Right renal cortex interstitium (tissue), 3 donors: Measurements from ENCODE around the gene DNAJC27. TPM values are rescaled to one million over a fixed set of nuclear protein-coding genes. Genes with fewer than 3 reads are reported as not detected.

ENCODE experiments used
- DNase-seq, 3 donors: peaks; one replicate each; pipeline ENCODE4 v3.0.0-alpha.2; 2013; ENCODE audit warnings: low read depth in 3 of 3, low spot score in 2 of 3
- polyA plus RNA-seq, 3 donors: library from polyadenylated mRNA; unstranded; fragments of 120-200 nt; gene quantifications; one replicate each; pipeline ENCODE4 v1.2.1, GENCODE V29; 2013; ENCODE audit not compliant: insufficient read length in 3 of 3

Gene DNAJC27
- polyA plus RNA-seq, 3 donors: 7.1 to 10.5 (median 10.0) TPM

- no peak for DNase-seq
These were observed 544 bp downstream of the DNAJC27 start for GRCh38 chr2:24971286-24971535.

GRCh38 chr2:24970483-24971285 lies 1.1 kb downstream of the DNAJC27 start:
- DNase-seq: peak; percentile 54 to 70 (median 62)

GRCh38 chr2:24969784-24970183 lies 2.0 kb downstream of the DNAJC27 start:
- DNase-seq: no peak

GRCh38 chr2:24961903-24962302 lies 9.9 kb downstream of the DNAJC27 start:
- DNase-seq: no peak

GRCh38 chr2:24959761-24960160 lies 12.0 kb downstream of the DNAJC27 start:
- DNase-seq: no peak

- no peak for DNase-seq
These were observed 13.3 kb downstream of the DNAJC27 start for GRCh38 chr2:24958411-24958935.

DNA sequence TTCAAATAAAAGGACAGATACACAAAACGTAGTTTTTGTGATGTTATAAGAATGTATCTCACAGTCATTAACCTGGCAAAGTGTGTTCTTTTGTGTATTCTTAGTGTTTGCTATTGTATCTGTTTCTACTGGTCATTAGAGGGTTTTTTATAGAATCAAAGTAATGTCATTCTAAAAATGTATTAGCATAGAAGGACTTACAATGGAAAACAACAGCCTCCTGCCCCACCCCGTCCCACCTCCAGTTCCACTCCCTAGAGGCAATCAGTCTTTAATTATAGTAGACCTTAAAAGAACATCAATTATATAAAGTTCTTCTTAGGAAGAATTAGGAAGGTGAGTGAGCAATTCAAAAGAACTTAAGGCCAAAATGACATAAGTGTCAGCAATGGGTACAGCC lies 13.8 kb downstream of the DNAJC27 start:
- no peak for DNase-seq

GRCh38 chr2:24957221-24957620 lies 14.5 kb downstream of the DNAJC27 start:
- no peak for DNase-seq

GRCh38 chr2:24955921-24956320 lies 15.8 kb downstream of the DNAJC27 start:
- no peak for DNase-seq

DNA sequence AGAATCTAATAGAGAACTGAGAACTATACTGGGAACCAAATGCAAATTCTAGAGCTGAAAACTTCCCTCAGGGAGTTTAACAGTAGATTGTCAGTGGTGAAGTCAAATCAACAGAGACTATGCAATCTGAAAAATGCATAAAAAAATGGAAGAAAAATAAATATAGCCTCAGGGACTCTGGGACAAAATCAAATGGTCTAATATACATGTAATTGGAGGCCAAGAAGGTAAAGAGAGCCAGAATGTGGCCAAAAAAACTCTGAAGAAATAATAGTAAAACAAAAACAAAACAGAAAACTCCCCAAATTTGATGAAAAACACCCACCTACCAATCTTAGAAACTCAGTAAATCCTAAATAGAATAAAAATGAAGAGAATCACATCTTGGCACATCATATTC lies 16.5 kb downstream of the DNAJC27 start:
- no peak for DNase-seq

GRCh38 chr2:24950102-24950501 lies 21.7 kb downstream of the DNAJC27 start:
- no peak for DNase-seq

DNA sequence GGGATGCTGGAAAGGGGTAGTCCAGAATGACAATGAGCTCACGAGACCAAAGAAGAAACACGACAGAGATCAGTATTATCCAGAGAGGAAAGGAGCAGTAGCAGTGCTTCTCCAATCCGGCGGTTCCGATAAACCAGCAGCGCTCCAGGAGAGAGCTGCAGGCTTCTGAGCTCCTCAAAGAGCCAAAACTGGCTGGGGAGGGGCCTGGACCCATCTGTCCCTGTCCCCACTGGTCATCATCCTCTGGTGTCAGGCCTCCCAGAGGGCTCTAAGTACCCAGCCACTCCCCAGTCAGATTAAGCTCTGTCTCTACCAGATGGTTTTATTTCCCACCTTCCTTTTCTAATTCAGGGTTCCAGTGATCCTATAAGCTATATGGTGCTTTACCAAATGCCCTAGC lies 23.2 kb downstream of the DNAJC27 start:
- no peak for DNase-seq

- DNase-seq: no peak
These were observed 24.1 kb downstream of the DNAJC27 start for GRCh38 chr2:24947561-24948157.

GRCh38 chr2:24945907-24946306 lies 25.8 kb downstream of the DNAJC27 start:
- DNase-seq: no peak

DNA sequence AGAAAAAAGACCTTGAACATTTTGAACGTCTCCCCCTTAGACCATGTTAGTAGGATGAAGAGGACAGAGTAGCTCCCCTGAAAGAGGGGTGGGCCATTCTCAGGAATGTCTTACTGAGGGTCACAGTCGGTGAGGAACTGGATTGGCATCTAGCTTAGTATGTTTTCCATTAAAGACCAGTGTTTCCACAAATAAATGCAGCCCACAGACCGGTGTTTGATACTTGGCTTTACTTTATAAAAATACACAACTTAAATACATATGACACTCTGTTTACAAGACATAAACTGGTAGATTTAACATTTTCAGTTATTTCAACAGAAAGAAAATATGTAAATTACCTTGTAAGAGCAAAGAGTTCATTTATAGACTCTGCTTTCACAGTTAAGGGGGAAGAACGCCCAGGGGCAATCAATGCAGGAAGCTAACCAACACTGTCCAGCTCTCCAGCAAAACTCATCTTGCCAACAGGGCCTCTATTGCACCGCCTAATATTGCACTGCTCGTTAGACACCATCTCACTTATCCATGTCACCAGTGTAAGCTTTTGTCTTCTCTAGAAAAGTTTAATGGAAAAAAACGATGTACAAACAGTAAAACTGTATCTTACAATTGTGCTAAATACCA lies 28.2 kb downstream of the DNAJC27 start:
- DNase-seq: no peak

DNA sequence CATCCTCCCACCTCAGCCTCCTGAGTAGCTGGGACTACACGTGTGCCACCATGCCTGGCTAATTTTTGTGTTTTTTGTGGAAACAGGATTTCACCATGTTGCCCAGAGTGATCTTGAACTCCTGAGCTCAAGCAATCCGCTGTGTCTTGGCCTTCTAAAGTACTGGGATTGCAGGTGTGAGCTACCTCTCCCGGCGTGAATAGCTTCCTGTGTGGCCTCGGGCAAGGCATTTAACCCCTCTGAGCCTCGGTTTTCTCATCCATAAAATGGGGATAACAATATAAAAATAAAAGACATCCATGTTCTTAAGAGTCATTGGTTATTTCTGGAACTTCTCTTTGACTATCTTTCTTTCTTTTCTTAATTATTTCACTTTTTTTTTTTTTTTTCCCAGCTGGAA lies 32.4 kb downstream of the DNAJC27 start:
- no peak for DNase-seq

- no peak for DNase-seq
These were observed 34.5 kb downstream of the DNAJC27 start for GRCh38 chr2:24937236-24937635.

GRCh38 chr2:24935145-24935544 lies 36.6 kb downstream of the DNAJC27 start:
- DNase-seq: no peak

- no peak for DNase-seq
These were observed 39.0 kb downstream of the DNAJC27 start for GRCh38 chr2:24932715-24933114.

- no peak for DNase-seq
These were observed 41.0 kb downstream of the DNAJC27 start for GRCh38 chr2:24930768-24931167.

DNA sequence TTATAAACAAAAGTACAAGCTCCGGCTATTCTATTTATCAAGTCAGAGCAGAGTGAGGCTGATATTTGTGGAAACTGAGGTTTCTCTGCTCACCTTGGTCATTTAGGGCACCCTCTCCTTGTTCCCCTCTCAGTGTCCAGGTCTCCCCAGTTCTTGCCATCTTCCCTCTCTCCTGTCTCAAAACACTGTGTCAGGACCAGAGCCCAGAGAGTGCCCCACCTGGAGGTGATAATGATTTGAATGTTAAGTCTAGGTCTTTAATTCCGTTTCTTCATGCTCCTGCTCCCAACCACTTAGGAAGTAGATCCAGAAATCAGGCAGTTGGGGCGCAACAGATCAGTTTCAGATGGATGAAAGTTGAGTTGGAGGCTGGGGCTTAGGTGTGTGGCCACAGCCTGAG lies 42.5 kb downstream of the DNAJC27 start:
- no peak for DNase-seq

- no peak for DNase-seq
These were observed 43.7 kb downstream of the DNAJC27 start for GRCh38 chr2:24928036-24928435.
